Vagina (tissue), 2 donors: ENCODE data around the gene SBF2.

Experiments used
- CTCF ChIP-seq, 3 experiments: fragments of 450-650 bp in 2 of 3; fragments of 200-600 bp in 1 of 3; sonication (generic) in 1 of 3; IDR thresholded peaks; one replicate each; pipeline ENCODE4 v1.5.1; 2017 to 2019; ENCODE audit warnings: antibody characterized with exemption in 3 of 3, mild to moderate bottlenecking in 2 of 3, moderate library complexity in 2 of 3
- POLR2A ChIP-seq, 2 donors: fragments of 450-650 bp; IDR thresholded peaks; one replicate each; pipeline ENCODE4 v1.6.1; 2017; ENCODE audit warnings: antibody characterized with exemption in 2 of 2, mild to moderate bottlenecking in 2 of 2, moderate library complexity in 2 of 2
- POLR2AphosphoS5 ChIP-seq, 2 donors: sonication (generic); formaldehyde crosslinking; IDR thresholded peaks; one replicate each; pipeline ENCODE4 v1.9.0; 2017; ENCODE audit warnings: antibody characterized with exemption in 2 of 2, mild to moderate bottlenecking in 2 of 2, low read depth in 1 of 2; ENCODE audit not compliant: insufficient read depth in 1 of 2

- TF ChIP-seq CTCF (IDR thresholded peaks at IDR 0.05): no peak
- no peak for TF ChIP-seq POLR2AphosphoS5 (IDR thresholded peaks at IDR 0.05; ENCODE audit: insufficient read depth in 1 of 2, low read depth in 1 of 2)
- TF ChIP-seq POLR2A (IDR thresholded peaks at IDR 0.05): no peak
These were observed 311.8 kb downstream of the SBF2 start for GRCh38 chr11:9982127-9982795.
